Ovary (tissue), 3 donors: ENCODE results near the gene AGR2.

ENCODE experiments used
- EP300 ChIP-seq: sonication (generic); formaldehyde crosslinking; IDR thresholded peaks from one replicate; pipeline ENCODE4 v1.6.1; 2017; ENCODE audit warnings: antibody characterized with exemption
- POLR2A ChIP-seq: fragments of 450-650 bp; IDR thresholded peaks from one replicate; pipeline ENCODE4 v1.6.1; 2017; ENCODE audit warnings: antibody characterized with exemption, mild to moderate bottlenecking, moderate library complexity
- TF ChIP-seq, protein P1 (sequence below), 3 donors: fragments of 450-650 bp in 2 of 3; fragments of 200-600 bp in 1 of 3; IDR thresholded peaks; one replicate each; pipeline versions ENCODE4 v1.5.1 to v1.8.0; 2016 to 2022; ENCODE audit warnings: antibody characterized with exemption in 3 of 3, mild to moderate bottlenecking in 1 of 3
- donor health status: DM: no; HTN: no; CAD: no.

DNA sequence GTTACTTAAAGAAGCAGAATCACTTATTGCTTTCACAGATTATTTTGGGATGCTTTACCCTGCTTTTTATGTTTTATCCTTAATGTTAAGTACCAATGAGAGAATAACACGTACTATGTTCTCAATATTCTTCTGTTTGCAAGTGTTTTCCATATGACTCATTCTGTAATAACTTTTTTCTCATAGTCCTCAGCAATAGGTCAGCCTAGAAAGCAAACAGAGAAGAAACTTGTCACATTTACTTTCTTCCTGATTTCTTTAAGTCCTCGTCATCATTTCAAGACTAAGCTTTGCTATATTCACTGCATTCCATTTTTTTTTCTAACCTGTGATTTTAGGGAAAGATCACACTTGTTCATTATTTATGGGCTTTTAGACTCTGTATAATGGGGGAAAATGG, 6.8 kb upstream of the AGR2 start:
- TF ChIP-seq, protein P1, sequence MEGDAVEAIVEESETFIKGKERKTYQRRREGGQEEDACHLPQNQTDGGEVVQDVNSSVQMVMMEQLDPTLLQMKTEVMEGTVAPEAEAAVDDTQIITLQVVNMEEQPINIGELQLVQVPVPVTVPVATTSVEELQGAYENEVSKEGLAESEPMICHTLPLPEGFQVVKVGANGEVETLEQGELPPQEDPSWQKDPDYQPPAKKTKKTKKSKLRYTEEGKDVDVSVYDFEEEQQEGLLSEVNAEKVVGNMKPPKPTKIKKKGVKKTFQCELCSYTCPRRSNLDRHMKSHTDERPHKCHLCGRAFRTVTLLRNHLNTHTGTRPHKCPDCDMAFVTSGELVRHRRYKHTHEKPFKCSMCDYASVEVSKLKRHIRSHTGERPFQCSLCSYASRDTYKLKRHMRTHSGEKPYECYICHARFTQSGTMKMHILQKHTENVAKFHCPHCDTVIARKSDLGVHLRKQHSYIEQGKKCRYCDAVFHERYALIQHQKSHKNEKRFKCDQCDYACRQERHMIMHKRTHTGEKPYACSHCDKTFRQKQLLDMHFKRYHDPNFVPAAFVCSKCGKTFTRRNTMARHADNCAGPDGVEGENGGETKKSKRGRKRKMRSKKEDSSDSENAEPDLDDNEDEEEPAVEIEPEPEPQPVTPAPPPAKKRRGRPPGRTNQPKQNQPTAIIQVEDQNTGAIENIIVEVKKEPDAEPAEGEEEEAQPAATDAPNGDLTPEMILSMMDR (IDR thresholded peaks at IDR 0.05): no peak
- TF ChIP-seq POLR2A: no peak
- no peak for TF ChIP-seq EP300
